HG03521 (cell line): ENCODE data around the gene EID1.
"Not testable (repeated sequence)": the region's sequence is repeated elsewhere in the genome, so short reads cannot be mapped to it uniquely, and the experiment has no call there.

ENCODE experiments used
- ATAC-seq: cut with Tn5 transposase; IDR thresholded peaks from one replicate; pipeline ENCODE4 v1.9.1; 2021; ENCODE audit warnings: mild to moderate bottlenecking, moderate library complexity; ENCODE audit not compliant: unreplicated experiment

The EID1 gene, protein sequence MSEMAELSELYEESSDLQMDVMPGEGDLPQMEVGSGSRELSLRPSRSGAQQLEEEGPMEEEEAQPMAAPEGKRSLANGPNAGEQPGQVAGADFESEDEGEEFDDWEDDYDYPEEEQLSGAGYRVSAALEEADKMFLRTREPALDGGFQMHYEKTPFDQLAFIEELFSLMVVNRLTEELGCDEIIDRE

DNA sequence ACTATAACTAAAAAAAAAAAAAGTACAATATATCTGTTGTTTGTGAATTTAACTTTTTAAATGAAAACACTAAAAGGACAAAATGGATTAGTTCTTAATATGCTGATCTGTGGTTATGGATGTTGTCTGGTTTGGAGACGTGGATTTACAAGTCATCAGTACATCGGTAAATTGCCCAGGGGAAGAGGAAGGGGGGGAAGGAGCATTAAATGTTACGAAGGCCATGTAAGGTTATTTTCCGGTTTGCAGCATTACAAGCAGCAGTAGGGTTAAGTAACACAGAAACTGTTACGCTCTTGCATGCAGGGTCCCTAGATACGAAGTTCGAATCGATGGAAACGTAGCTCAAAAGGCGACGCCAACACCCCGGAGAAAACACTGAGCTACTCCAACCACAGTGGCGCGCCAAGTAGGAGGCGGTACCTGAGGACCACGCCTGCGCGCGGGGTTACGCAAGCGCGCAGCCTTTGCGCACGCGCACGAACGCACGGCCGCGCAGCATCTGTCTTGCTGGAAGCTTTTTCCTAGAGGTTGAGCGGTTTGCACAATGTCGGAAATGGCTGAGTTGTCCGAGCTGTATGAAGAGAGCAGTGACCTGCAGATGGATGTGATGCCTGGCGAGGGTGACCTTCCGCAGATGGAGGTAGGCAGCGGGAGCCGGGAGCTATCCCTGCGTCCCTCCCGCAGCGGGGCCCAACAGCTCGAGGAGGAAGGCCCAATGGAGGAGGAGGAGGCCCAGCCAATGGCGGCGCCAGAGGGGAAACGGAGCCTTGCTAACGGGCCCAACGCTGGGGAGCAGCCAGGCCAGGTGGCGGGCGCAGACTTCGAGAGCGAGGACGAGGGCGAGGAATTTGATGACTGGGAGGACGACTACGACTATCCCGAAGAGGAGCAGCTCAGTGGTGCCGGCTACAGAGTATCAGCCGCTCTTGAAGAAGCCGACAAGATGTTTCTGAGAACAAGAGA lies at the start of gene EID1:
EID1 (plus strand) TSS at position 505 of the 966 bp plus-strand sequence; CDS start at position 548, 43 bp downstream.
- ATAC-seq: peak; percentile 95

DNA sequence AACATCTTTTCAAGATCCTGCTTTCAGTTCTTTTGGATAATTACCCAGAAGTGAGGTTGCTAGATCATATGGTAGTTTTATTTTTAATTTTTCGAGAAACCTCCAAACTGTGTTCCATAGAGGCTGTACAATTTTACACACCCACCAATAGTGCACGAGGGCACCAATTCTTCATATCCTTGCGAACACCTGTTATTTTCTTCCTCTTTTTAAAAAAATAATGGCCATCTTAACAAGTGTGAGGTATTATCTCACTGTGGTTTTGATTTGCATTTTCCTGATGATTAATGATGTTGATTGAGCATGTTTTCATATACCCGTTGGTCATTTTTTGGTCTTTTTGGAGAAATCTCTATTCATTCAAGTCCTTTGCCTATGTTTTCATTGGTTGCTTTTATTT lies 49.5 kb upstream of the EID1 start:
- ATAC-seq: no peak

DNA sequence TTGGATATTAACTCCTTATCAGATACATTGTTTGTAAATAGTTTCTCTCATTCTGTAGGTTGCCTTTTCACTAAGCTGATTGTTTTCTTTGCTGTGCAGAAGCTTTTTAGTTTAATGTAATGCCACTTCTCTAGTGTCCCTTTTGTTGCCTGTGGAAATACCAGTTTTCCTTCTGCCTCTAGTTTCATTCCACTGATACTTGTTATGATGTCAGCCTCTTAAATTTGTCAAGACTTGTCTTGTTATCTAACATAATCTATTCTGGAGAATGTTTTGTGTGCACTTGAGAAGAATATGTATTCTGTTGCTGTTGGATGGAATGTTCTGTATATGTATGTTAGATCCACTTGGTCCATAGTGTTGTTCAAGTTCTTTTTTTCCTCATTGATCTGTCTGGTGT lies 49.0 kb upstream of the EID1 start:
- ATAC-seq: no peak

DNA sequence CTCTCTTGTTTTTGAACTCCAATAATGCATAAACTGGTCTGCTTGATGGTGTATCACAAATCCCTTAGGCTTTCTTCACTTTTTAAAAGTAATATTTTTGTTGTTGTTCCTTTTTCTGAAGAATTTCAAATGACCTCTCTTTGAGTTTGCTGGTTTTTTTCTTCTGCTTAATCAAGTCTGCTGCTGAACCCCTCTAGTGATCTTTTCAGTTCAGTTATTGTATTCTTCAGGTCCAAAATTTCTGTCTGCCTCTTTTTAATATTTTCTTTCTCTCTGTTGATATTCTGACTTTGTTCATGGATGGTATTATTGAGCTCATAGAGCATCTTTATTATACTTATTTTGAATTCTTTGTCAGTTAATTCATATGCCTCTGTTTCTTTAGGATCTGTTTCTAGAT lies 45.3 kb upstream of the EID1 start:
- ATAC-seq: no peak

DNA sequence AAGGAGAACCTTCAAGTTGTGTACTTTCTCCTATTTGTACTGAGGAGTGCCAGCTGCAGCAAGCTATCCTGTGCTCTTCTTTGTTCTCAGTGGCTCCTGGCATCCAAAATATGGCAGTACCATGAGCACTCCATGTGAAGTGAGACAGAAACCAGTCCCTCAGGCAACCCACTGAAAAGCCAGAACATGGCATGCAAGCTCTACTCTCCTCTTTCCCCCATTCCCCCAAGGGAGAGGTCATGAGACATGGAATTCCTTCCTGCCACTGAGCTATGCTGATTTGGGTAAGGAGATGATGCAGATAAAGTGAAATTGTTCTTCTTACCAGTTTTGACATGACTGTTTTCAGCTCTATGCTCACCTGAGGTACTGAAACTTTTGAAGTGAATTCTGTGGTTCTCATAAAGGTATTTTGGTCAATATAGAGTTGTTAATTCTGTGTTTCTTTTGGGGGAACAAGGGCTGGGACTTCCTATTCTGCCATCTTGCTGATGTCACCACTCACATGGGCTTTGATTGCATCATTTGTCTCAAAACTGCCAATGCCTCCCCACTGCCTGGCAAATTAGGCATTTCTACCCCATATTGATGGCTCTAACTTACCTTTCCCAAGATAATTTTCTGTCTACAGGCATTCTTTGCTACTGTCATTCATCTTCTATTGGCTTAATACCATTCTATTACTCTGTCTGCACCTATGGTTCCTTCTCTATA lies 44.3 kb upstream of the EID1 start:
- no peak for ATAC-seq

DNA sequence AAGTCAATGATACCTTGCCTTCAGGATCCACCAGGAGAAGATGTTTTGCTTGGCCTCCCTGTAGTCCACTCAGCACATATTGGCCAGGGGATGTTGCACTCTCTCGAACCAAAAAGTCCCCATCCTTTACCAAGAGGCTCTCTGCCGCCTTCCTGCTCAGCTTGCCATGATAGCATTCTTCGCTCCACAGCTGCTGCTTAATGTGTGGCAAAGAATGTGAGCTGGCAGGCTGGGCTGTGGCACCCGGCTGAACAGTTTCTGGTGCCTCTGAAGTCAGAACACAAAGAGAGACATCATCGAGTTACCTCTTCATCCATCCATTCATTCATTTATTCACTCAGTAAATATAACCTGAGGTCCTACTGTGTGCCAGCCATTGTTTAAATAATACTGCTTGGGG lies 43.2 kb upstream of the EID1 start:
- no peak for ATAC-seq

DNA sequence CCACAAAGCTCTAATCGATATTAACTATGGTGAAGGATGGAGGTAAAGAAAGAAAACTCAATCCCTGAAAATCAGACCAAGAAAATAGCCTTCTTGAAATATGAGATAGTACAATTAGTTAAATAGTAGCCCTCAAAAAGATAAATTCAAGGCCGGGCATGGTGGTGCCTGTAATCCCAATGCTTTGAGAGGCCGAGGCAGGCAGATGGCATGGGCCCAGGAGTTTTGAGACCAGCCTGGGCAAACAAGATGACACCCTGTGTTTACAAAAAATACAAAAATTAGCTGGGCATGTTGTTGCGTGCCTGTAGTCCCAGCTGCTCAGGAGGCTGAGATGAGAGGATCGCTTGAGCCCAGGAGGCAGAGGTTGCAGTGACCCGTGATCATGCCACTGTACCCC lies 35.4 kb upstream of the EID1 start:
- ATAC-seq: no peak

DNA sequence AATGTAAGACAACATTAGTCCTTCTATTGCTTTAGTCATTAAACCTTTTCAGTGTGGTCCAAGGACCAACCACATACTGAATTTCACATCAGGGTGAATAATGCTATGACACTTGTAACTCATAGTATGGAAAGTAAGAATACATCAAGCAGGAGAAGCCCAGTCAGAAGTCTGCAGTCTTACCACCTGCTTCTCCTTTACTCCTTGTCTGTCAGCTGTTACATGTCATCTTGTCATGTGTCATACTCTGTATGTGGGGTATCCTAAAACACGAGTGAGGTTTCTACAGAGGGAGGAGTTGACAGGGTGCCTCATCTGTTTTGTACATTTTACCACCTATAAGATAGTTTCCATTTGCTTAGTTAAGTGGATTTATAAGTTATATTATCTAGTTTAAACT lies 32.8 kb upstream of the EID1 start:
- ATAC-seq: no peak

DNA sequence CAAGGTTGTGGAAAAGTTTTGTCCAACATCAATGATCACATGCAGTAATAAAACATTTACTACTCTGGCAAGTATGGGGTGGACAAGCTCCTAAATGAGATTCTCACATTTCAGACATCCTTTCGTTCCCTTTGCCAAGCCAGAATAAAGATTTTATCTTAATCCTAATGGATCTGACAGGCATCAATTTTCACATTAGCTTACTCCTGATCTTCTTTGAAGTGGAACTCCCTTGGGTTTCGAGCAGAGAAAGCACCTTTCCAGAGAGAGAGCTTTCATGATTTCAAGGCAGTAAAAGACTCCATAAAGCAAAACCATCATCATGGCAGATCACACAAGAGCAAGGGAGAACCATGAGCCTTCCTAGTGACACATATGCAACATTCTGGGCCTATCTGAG lies 27.3 kb upstream of the EID1 start:
- ATAC-seq: no peak

DNA sequence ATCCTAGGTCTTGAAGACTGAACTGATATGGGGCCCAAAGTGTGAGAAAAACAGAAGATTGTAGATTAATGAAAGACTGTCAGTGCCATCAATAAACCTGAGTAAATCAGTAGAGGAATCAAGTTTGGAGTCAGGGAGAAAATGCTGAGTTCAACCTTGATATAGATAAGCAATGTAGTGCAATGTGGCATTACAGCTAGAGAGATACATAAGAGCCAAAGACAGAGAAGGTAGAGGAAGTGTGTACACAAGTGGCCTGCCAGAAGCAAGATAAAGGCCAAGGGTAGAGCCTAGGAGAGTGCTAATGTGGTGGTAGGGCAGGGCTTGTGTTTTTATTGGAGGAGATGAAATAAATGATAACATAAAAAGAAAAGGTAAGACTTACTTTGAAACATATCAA lies 26.0 kb upstream of the EID1 start:
- no peak for ATAC-seq

DNA sequence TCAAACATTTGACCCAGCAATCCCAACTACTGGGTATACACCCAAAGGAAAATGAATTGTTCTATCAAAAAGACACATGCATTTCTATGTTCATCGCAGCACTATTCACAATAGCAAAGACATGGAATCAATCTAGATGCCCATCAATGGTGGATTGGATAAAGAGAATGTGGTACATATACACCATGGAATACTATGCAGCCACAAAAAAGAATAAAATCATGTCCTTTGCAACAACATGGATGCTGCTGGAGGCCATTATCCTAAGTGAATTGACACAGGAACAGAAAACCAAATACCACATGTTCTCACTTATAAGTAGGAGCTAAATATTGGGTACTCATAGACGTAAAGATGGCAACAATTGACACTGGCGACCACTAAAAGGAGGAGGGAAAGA lies 23.5 kb upstream of the EID1 start:
- ATAC-seq: not testable (repeated sequence)

DNA sequence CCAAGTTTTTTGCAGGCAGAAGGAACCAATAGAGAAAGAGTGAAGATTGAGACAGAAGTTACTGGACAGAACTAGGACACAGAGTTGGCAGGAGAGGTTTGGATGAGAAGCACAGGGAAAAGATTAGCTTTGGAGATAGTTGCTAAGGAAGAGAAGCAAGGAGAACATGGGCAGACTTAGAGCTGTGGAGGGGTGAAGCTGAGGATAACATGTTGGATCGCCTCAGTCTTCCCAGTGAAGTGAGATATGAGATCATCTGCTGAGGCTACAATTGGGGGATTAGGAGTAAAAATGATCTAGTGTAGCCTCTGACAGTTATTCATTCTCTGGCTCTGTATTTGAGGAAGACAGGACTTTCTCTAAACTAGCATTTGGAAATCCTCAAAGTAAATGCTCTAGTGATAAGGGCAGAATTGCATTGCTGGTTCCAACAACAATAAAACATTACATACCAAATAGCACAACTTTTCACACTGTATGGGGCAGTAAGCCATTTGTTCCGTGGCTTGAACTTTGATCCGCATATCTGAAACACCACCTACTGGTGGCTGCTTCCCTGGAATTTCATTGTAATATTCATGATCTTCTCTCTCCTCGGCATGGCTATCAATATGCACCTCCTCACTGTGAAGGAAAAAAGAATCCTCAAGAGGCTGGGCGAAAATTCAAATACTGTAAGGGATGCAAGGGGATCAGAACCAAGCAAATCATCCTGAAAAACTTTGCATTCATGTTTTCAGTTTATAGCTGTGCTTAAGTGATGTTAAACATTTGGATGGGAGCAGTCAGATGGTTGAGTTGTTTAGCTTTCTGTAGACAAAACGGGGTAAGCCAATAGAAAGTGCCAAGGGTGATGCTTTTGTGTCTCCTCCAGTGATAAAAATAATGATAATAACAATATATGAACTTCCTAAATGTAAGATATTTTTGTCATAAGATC lies 22.2 kb upstream of the EID1 start:
- no peak for ATAC-seq

DNA sequence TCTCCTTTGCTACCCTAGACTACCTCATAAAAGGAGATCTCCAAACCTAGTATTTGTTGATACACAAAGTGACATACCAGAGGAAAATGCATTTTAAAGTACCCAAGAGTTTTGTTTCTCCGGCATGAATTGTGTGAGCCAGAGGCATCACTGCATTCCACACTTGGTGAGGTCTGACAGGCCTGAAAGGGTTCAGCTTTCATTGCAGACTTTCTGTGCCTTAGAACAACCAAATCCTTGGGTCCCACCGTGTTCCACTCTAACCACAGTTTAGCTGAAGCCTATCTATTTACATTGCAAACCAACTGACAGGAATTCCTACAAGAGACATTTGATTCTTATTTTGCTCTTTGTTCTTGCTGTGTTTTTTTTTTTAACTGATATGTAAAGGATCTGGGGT lies 21.0 kb upstream of the EID1 start:
- ATAC-seq: no peak

DNA sequence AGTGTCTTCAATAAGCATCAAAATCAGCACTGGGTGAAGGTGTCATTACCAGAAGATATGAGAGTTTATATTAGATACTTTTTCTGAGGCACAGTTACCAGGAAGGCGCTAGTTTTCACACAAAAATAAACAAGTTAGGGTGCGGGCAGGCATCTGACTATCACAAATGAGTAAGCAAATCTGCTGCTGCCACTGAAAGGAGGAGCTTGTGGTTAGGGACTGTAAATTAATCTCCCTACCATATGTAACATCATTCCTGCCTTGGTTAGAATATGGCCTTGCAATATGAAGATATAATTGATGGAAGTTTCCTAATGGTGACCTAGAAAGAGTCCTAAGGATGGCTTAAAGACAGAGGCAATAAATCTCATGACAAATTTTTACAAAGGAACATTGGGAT lies 19.5 kb upstream of the EID1 start:
- ATAC-seq: no peak

DNA sequence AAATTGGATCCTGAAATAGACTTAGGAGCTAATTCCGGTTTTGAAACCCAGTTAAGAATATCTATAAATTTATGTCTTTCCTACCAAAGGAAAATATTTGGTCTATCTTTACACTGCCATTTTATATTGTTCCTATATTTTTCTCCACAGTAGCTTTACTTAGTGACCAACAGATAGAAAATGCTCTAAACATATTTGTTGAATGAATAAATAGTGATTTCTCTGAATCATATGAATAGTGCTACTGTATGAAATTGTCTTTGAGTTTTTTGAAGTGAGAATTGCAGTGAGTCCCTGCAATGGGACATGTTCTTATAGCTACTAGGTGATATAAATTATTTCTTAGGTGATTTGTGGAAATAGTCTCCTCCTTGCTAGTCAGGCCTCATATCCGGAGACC lies 18.5 kb upstream of the EID1 start:
- ATAC-seq: no peak

DNA sequence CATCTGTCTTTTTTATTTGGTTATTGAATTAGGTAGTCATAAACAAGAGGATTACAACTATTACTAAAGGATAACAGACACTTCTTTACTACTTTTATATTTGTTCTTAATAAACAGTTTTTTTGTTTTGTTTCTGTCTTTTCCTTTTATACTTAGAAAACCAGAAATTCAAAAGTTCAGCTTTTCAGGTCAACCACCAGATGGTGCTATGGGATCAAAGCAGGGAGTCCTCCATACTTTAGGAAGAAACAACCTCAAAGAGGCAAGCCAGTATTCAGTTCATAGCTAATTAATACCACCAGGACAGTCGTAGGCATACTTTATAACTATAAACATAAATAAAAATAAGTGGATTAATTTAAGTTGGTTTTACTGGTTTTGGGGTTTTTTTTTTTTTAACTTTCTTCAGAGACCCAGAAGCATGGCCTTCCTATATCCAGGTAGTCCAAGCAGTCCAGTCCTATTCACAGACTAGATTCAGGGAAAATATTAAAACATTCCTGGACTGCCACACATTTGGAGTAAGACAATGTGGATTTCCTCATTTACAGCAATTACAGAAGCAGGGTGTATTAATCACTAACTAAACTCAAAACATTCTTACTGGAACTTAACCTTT lies 16.0 kb upstream of the EID1 start:
- ATAC-seq: no peak

DNA sequence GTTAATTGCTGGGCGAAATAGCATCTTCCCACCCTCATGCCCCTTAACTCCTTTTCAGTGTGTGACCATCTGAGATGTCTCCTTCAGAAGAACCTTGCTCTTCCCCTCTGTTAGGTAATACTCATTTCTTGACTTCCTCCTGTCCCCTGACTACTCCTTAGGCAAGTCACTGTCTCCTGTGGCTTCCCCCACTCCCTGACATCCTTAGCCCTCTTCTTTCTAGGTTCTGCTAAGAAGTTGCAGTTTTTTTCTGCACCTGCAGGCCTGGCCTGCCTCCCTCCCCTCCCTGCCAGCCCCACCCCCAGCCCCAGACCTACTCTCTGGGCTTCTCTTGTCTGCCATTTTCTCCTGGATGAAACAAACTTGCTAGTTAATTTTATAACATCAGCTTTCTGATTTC lies 15.2 kb upstream of the EID1 start:
- no peak for ATAC-seq

DNA sequence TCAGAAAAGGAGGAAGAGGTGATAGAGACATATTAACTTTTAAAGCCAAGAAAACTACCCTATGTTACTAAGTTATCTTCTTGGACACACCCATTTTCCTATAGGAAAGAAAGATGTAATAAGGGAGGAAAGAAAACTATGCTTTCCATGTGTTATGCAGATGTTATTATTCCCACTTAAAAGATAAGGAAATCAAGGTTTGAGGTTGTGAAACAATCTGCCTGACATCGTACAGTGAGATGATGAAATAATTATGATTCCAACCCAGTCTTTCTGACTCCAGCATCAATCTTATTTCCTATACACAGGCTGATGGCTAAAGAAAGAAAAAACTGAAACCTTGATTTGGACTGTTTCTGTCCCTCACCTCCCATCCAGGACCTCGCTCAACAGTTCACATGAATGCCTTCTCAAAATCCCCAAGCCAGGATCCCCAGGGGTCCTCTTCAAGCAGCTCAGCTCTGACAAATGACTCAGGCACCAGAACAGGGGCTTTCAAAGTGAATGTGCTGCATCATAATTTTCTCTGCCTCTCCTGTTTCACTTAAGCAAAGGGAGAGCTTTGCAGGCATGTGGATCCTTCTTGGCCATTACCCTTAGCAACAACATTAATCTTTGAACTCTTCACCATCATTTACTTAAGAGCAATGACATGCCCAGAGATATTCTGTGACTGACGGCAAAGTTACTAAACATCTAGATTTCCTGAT lies 12.4 kb upstream of the EID1 start:
- no peak for ATAC-seq

DNA sequence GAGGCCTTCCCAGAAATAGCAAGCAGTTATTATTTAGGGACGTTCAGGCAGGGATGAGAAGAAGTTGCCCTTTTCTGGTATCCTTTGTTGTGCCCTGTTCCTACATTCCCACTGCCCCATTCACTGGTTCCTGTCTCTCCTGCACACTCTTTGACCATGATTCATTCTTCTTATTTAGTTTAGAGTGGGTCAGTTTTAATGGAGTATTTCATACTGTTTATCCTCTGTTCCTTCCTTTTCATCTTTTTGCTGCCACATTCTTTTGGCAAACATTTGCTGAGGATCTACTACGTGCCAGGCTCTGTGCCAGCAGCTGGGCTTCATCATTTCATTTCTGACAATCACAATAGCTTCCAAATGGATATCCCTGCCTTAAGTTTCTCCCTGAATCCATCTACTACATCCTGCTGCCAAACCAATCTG lies 11.8 kb upstream of the EID1 start:
- no peak for ATAC-seq

DNA sequence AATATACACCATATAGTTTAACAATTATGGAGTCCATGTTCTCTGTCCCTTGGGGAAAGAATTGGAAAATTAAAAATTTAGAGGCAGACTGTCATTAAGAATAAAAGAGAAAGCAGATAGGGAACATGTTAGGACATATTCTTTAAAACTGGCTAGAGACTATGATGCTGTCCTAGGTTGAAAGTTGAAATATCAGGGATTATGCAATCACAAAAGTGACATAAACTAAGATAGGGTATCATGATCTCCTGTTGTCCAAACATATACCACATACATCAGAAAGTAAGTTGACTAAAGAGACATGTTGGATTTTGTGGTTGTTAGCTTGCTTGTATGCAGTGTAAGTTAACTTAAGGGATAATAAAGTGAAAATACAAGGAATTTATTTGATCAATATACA lies 9.9 kb upstream of the EID1 start:
- no peak for ATAC-seq
